Activated CD8-positive, alpha-beta T cell treated with anti-CD3 and anti-CD28 coated beads for 36 hours (primary cell): Measurements from ENCODE around the gene OVCA2. TPM values are rescaled to one million over a fixed set of nuclear protein-coding genes. Genes with fewer than 3 reads are reported as not detected.

Experiments used
- ATAC-seq: fragments of 200-7000 bp; cut with Tn5 transposase; one replicate; pipeline ENCODE4 v1.10.0; 2021; ENCODE audit warnings: mild to moderate bottlenecking, moderate library complexity
- CTCF ChIA-PET: fragments of 350-600 bp; sonication (Branson Sonifier 250); formaldehyde crosslinking; loops from one replicate; lab custom pipeline; 2021; ENCODE audit warnings: antibody characterized with exemption; lab: Charles Lee
- POLR2A ChIA-PET: fragments of 350-600 bp; sonication (Branson Sonifier 250); formaldehyde crosslinking; loops from one replicate; lab custom pipeline; 2021; ENCODE audit warnings: antibody characterized with exemption; lab: Charles Lee
- DNase-seq: peaks from one replicate; pipeline ENCODE4 v3.0.0-alpha.2; 2020
- H3K27ac Mint-ChIP-seq: one replicate; pipeline ENCODE4 v1.8.0; 2021; ENCODE audit warnings: mild to moderate bottlenecking, mixed read lengths
- H3K27me3 Mint-ChIP-seq: one replicate; pipeline ENCODE4 v1.8.0; 2021; ENCODE audit warnings: mixed read lengths
- H3K36me3 Mint-ChIP-seq: one replicate; pipeline ENCODE4 v1.8.0; 2021; ENCODE audit warnings: low read depth, mixed read lengths
- H3K4me1 Mint-ChIP-seq: one replicate; pipeline ENCODE4 v1.8.0; 2021; ENCODE audit warnings: low read depth, mixed read lengths
- H3K4me3 Mint-ChIP-seq: one replicate; pipeline ENCODE4 v1.8.0; 2021; ENCODE audit warnings: mild to moderate bottlenecking, moderate library complexity, mixed read lengths
- H3K9me3 Mint-ChIP-seq: one replicate; pipeline ENCODE4 v1.8.0; 2021; ENCODE audit warnings: mixed read lengths
- intact Hi-C: fragments of 100-400 bp; cut with micrococcal nuclease; formaldehyde crosslinking; loops from one replicate; pipeline ENCODE4 v1.10.0; 2022
- total RNA-seq, 2 experiments: library from RNA; stranded (reverse); gene quantifications; one replicate each; pipeline ENCODE4 v1.2.3, GENCODE V29; 2021
- TF ChIP-seq, protein P1 (sequence below): fragments of 200-600 bp; IDR thresholded peaks from one replicate; pipeline ENCODE4 v1.8.0; 2022; ENCODE audit warnings: antibody characterized with exemption, mild to moderate bottlenecking

Gene OVCA2
- total RNA-seq, 2 experiments from 2014 or later: 28.0 to 28.5 TPM

DNA sequence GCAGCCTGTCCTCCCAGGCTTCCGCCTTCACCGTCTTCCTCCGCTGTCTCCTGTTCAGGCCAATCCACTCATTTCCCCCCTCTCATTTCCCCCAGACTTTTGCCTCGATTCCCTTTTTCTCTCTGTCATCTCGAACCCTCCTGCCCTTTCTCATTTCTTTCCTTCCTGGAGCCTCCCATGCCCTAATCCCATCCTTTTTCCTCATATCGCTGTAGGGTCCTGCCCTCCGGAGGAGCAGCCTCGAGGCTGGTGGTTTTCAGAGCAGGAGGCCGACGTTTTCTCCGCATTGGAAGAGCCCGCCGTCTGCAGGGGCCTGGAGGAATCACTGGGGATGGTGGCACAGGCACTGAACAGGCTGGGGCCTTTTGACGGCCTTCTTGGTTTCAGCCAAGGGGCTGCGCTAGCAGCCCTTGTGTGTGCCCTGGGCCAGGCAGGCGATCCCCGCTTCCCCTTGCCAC lies 597 bp downstream of the OVCA2 start:
- intact Hi-C loops: no loop called here
- H3K36me3 Mint-ChIP-seq: peaks cover 19% of the 10 kb centered on the region
- peak overlapping the region; percentile 94 for H3K4me3 Mint-ChIP-seq
- TF ChIP-seq, protein P1, sequence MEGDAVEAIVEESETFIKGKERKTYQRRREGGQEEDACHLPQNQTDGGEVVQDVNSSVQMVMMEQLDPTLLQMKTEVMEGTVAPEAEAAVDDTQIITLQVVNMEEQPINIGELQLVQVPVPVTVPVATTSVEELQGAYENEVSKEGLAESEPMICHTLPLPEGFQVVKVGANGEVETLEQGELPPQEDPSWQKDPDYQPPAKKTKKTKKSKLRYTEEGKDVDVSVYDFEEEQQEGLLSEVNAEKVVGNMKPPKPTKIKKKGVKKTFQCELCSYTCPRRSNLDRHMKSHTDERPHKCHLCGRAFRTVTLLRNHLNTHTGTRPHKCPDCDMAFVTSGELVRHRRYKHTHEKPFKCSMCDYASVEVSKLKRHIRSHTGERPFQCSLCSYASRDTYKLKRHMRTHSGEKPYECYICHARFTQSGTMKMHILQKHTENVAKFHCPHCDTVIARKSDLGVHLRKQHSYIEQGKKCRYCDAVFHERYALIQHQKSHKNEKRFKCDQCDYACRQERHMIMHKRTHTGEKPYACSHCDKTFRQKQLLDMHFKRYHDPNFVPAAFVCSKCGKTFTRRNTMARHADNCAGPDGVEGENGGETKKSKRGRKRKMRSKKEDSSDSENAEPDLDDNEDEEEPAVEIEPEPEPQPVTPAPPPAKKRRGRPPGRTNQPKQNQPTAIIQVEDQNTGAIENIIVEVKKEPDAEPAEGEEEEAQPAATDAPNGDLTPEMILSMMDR: no peak
- H3K27ac Mint-ChIP-seq: peak overlapping the region; percentile 97
- ChIA-PET POLR2A (interaction anchor here (2.8 kb wide), 1 partner anchor 12 kb away, joined by 30 read pairs; the partner anchor contains the start of gene DPH1), CTCF (interaction anchor here (2.7 to 2.9 kb wide), 2 partner anchors 13 kb away, joined by 13 read pairs; partner anchors contain the start of gene HIC1)
- no peaks in the 10 kb centered on the region for H3K9me3 Mint-ChIP-seq
- H3K4me1 Mint-ChIP-seq: peaks cover 20% of the 10 kb centered on the region
- H3K27me3 Mint-ChIP-seq: no peaks in the 10 kb centered on the region
- ATAC-seq (no peak), DNase-seq (no peak)

DNA sequence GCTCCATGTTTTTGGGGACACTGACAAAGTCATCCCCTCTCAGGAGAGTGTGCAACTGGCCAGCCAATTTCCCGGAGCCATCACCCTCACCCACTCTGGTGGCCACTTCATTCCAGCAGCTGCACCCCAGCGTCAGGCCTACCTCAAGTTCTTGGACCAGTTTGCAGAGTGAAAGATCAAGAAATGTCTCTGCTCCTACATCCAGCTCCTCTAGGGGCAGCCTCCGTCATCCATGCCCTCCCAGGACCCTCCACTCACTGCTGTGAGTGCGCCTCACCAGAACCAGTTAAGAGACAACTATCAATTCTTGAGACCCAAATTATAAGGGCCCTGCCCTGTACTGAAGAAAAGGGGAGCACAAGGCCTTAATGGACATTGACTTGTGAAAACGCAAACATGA lies 1.1 kb downstream of the OVCA2 start:
- peaks cover 21% of the 10 kb centered on the region for H3K4me1 Mint-ChIP-seq
- H3K4me3 Mint-ChIP-seq: peak overlapping the region; percentile 94
- peaks cover under 1% of the 10 kb centered on the region for H3K27me3 Mint-ChIP-seq
- TF ChIP-seq, protein P1: no peak
- H3K9me3 Mint-ChIP-seq: no peaks in the 10 kb centered on the region
- ChIA-PET CTCF (interaction anchor here (2.9 kb wide), 1 partner anchor 12 kb away, joined by 13 read pairs; the partner anchor contains the start of gene HIC1), POLR2A (no interaction called here)
- intact Hi-C loops: no loop called here
- peak overlapping the region; percentile 97 for H3K27ac Mint-ChIP-seq
- DNase-seq (no peak), ATAC-seq (no peak)
- H3K36me3 Mint-ChIP-seq: peaks cover 19% of the 10 kb centered on the region

DNA sequence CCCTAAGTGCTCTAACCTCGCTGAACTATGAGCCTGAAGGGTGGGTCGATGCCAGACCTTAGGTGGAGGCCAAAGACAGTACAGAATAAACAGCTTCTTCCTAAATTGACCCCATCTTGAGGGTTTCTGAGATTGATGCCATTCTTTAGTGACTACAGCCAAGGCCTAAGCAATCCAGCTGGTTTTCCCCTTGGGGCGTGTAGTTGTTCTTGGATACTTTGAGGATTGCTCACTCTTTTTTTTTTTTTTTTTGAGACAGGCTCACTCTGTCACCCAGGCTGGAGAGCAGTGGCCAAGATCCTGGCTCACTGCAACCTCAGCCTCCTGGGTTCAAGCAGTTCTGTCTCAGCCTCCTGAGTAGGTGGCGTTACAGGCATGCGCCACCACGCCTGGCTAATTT lies 2.0 kb downstream of the OVCA2 start:
- H3K9me3 Mint-ChIP-seq: no peaks in the 10 kb centered on the region
- peaks cover 27% of the 10 kb centered on the region for H3K4me1 Mint-ChIP-seq
- peak overlapping the region; percentile 94 for H3K4me3 Mint-ChIP-seq
- DNase-seq: no peak
- CTCF ChIA-PET: interaction anchor here (2.9 kb wide), 1 partner anchor 11 kb away, joined by 13 read pairs; the partner anchor contains the start of gene HIC1
- intact Hi-C loops: no loop called here
- no peak for ATAC-seq
- POLR2A ChIA-PET: interaction anchor here (0.6 to 1.2 kb wide), 3 partner anchors 9 to 294 kb away, joined by 3 to 4 read pairs (median 3); no protein-coding TSS in a partner anchor
- peaks cover 16% of the 10 kb centered on the region for H3K36me3 Mint-ChIP-seq
- H3K27me3 Mint-ChIP-seq: peaks cover 7% of the 10 kb centered on the region
- peak overlapping the region; percentile 97 for H3K27ac Mint-ChIP-seq
- TF ChIP-seq, protein P1: no peak

DNA sequence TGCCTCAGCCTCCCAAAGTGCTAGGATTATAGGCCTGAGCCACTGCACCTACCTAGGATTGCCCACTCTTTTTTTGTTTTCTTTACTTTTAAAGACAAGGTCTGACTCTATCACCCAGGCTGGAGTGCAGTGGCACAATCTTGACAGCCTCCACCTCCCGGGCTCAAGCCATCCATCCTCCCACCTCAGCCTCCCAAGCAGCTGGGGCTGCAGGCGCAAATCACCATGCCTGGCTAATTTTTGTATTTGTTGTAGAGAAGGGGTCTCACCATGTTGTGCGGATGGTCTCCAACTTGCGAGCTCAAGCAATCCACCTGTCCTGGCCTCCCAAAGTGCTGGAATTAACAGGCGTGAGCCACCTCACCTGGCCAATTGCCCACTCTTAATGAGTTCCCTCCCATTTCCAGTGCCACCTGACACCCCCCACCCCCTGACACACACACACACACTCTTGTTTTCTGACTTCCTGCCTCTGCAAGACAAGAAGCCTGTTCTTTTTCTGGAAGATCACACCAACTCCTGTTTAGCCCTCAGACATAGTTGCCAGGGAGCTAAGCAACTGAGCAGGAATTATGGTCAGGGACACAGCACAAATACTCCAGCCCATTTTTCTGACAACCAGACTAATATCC lies 2.6 kb downstream of the OVCA2 start:
- CTCF ChIA-PET: interaction anchor here (2.9 kb wide), 1 partner anchor 11 kb away, joined by 13 read pairs; the partner anchor contains the start of gene HIC1
- H3K36me3 Mint-ChIP-seq: peaks cover 16% of the 10 kb centered on the region

More for the DNA sequence above, 2.6 kb downstream of the OVCA2 start:
- no peak for ATAC-seq
- DNase-seq: no peak
- intact Hi-C loops: no loop called here
- Mint-ChIP-seq H3K4me1 (peaks cover 33% of the 10 kb centered on the region), H3K9me3 (no peaks in the 10 kb centered on the region), H3K27ac (peak overlapping the region; percentile 28), H3K27me3 (peaks cover 8% of the 10 kb centered on the region), H3K4me3 (no peak overlapping the region)
- TF ChIP-seq, protein P1: no peak
- POLR2A ChIA-PET: interaction anchor here (1.1 to 1.3 kb wide), 3 partner anchors 9 to 294 kb away, joined by 3 read pairs; no protein-coding TSS in a partner anchor
